Measurements from ENCODE around the gene DCBLD1. TPM values are rescaled to one million over a fixed set of nuclear protein-coding genes. Genes with fewer than 3 reads are reported as not detected.

DCBLD1 gene
- total and polyA plus RNA-seq, 3 donors from 2014 or later: 16.6 to 22.2 (median 16.7) TPM

GRCh38 chr6:117493470-117493869, 11.0 kb downstream of the DCBLD1 start:
- 76 to 86% methylated on average over 2 of the region's 2 CpGs for WGBS, 2 donors
- intact Hi-C loops (cut with DNase I; ENCODE audit: low total_unique reads): no loop called here
- TF ChIP-seq CTCF (IDR thresholded peaks at IDR 0.05) (no peak), POLR2A (IDR thresholded peaks at IDR 0.05) (no peak)

GRCh38 chr6:117494283-117494682, 11.8 kb downstream of the DCBLD1 start:
- Histone ChIP-seq H3K27me3 (no peaks in the 10 kb centered on the region), H3K9me3 (no peaks in the 10 kb centered on the region), H3K4me1 (no peaks in the 10 kb centered on the region), H3K36me3 (ENCODE audit: low read depth, missing control alignments) (no peaks in the 10 kb centered on the region), H3K4me3 (no peak overlapping the region), H3K27ac (peak overlapping the region in 1 of 2 donors; percentile 44)
- no peak for TF ChIP-seq CTCF (IDR thresholded peaks at IDR 0.05)
- no peak for TF ChIP-seq POLR2A (IDR thresholded peaks at IDR 0.05)
- 54 to 61% methylated on average over 2 of the region's 2 CpGs for WGBS, 2 donors
- intact Hi-C loops (cut with DNase I; ENCODE audit: low total_unique reads): no loop called here
- DNase-seq: no peak

More at GRCh38 chr6:117493470-117493869, 11.0 kb downstream of the DCBLD1 start:
- Histone ChIP-seq H3K36me3 (ENCODE audit: low read depth, missing control alignments) (no peaks in the 10 kb centered on the region), H3K4me3 (no peak overlapping the region), H3K9me3 (no peaks in the 10 kb centered on the region), H3K27ac (no peak overlapping the region), H3K4me1 (no peaks in the 10 kb centered on the region), H3K27me3 (no peaks in the 10 kb centered on the region)
- no peak for DNase-seq

- no peaks in the 10 kb centered on the region for H3K27me3 ChIP-seq
- intact Hi-C loops (cut with DNase I; ENCODE audit: low total_unique reads): no loop called here
- H3K9me3 ChIP-seq: no peaks in the 10 kb centered on the region
- DNase-seq: no peak
- no peaks in the 10 kb centered on the region for H3K36me3 ChIP-seq (ENCODE audit: low read depth, missing control alignments)
- no peak overlapping the region for H3K4me3 ChIP-seq
- no peaks in the 10 kb centered on the region for H3K4me1 ChIP-seq
- no peak for TF ChIP-seq POLR2A (IDR thresholded peaks at IDR 0.05)
- no peak for TF ChIP-seq CTCF (IDR thresholded peaks at IDR 0.05)
- WGBS, 2 donors: 65 to 76% methylated on average over 3 of the region's 3 CpGs
- peak overlapping the region in 1 of 2 donors; percentile 44 for H3K27ac ChIP-seq
Measured at GRCh38 chr6:117494694-117495318, 12.3 kb downstream of the DCBLD1 start.

- no peak for DNase-seq
- Histone ChIP-seq H3K4me3 (no peak overlapping the region), H3K4me1 (no peaks in the 10 kb centered on the region), H3K27me3 (no peaks in the 10 kb centered on the region), H3K27ac (no peak overlapping the region), H3K9me3 (no peaks in the 10 kb centered on the region), H3K36me3 (ENCODE audit: low read depth, missing control alignments) (no peaks in the 10 kb centered on the region)
- intact Hi-C loops (cut with DNase I; ENCODE audit: low total_unique reads): no loop called here
- TF ChIP-seq POLR2A (IDR thresholded peaks at IDR 0.05): no peak
- TF ChIP-seq CTCF (IDR thresholded peaks at IDR 0.05): no peak
Measured at GRCh38 chr6:117495425-117495824, 13.0 kb downstream of the DCBLD1 start.

- intact Hi-C loops (cut with DNase I; ENCODE audit: low total_unique reads): no loop called here
- Histone ChIP-seq H3K27ac (no peak overlapping the region), H3K27me3 (no peaks in the 10 kb centered on the region), H3K4me1 (no peaks in the 10 kb centered on the region), H3K36me3 (ENCODE audit: low read depth, missing control alignments) (no peaks in the 10 kb centered on the region), H3K4me3 (no peak overlapping the region), H3K9me3 (no peaks in the 10 kb centered on the region)
- 65 to 75% methylated on average over 2 of the region's 2 CpGs for WGBS, 2 donors
- TF ChIP-seq POLR2A (IDR thresholded peaks at IDR 0.05) (no peak), CTCF (IDR thresholded peaks at IDR 0.05) (no peak)
- DNase-seq: no peak
Measured at GRCh38 chr6:117495869-117496268, 13.4 kb downstream of the DCBLD1 start.
